ENCODE measurements around the gene CFAP46. TPM values are rescaled to one million over a fixed set of nuclear protein-coding genes. Genes with fewer than 3 reads are reported as not detected.

Gene CFAP46
- total RNA-seq, 1 experiment from 2014 or later: 3.3 TPM

GRCh38 chr10:132909491-132910071 is 32.8 kb downstream of the CFAP46 start (continued):
- TF ChIP-seq IRF1 (CRISPR knock-in tag; IDR thresholded peaks at IDR 0.05) (no peak), E2F1 (CRISPR knock-in tag; IDR thresholded peaks at IDR 0.05) (no peak)

- ATAC-seq (no peak), DNase-seq (ENCODE audit: low spot score) (peak; percentile 8)
- Mint-ChIP-seq H3K4me3 (no peak overlapping the region), H3K4me1 (peaks cover 8% of the 10 kb centered on the region), H3K36me3 (no peaks in the 10 kb centered on the region), H3K27me3 (ENCODE audit: low read depth) (no peaks in the 10 kb centered on the region), H3K9me3 (no peaks in the 10 kb centered on the region), H3K27ac (peak overlapping the region; percentile 69)
- ChIA-PET CTCF (interaction anchor here (1.3 kb wide), 1 partner anchor 216 kb away, joined by 4 read pairs; no protein-coding TSS in a partner anchor), POLR2A (no interaction called here)
- TF ChIP-seq ZNF317 (CRISPR knock-in tag; IDR thresholded peaks at IDR 0.05; ENCODE audit: borderline replicate concordance, low read depth) (no peak), ZNF423 (CRISPR knock-in tag; IDR thresholded peaks at IDR 0.05) (no peak), MYBL2 (CRISPR knock-in tag; IDR thresholded peaks at IDR 0.05) (no peak), NR2C2 (CRISPR knock-in tag; IDR thresholded peaks at IDR 0.05) (no peak), ERG (CRISPR knock-in tag; IDR thresholded peaks at IDR 0.05) (no peak), E2F5 (CRISPR knock-in tag; IDR thresholded peaks at IDR 0.05) (no peak), OVOL2 (CRISPR knock-in tag; IDR thresholded peaks at IDR 0.05; ENCODE audit: borderline replicate concordance) (no peak), ELF4 (CRISPR knock-in tag; IDR thresholded peaks at IDR 0.05; ENCODE audit: low read depth) (no peak), KAT7 (CRISPR knock-in tag; IDR thresholded peaks at IDR 0.05; ENCODE audit: borderline replicate concordance) (no peak), E2F1 (CRISPR knock-in tag; IDR thresholded peaks at IDR 0.05) (no peak), HMGA2 (CRISPR knock-in tag; IDR thresholded peaks at IDR 0.05) (no peak), ZBTB43 (CRISPR knock-in tag; IDR thresholded peaks at IDR 0.05) (no peak), SMAD3 (CRISPR knock-in tag; IDR thresholded peaks at IDR 0.05; ENCODE audit: borderline replicate concordance) (no peak), GRHL2 (CRISPR knock-in tag; IDR thresholded peaks at IDR 0.05; ENCODE audit: insufficient replicate concordance, severe bottlenecking) (no peak)
These were observed 33.6 kb downstream of the CFAP46 start for GRCh38 chr10:132908621-132909295.
